ENCODE data around the gene LRRIQ1.

The LRRIQ1 gene

DNA sequence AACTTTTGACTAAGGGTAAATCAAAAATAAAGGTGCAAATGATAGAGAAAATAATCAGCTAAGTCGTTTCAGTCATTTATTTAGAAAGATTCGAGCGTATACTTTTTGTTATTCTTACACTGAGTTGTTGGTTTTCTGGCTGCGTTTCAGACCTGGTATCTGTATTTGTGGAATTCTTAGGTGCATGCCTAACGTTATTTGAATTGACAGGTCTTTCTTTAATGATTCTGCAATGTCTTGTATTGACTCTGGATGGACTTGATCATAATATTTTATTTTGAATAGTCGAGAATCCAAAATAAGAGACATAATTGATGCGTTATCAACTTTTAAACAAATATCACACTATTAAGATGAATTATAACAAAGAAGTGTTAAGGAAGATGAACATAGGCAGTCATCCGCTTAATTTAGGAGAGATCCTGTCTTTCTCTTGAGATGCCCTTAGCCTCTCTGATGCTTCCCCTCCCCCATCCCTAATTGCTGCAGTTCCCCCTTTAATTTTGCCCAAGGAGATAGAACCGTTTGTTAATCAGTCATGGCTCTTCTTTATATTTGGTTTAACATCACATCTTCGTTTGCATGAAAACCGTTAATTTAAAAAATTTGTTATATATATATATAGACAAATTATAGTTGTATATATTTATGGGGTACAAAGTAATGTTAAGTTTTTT lies 245.6 kb downstream of the LRRIQ1 start:
- DNase-seq: no peak

DNA sequence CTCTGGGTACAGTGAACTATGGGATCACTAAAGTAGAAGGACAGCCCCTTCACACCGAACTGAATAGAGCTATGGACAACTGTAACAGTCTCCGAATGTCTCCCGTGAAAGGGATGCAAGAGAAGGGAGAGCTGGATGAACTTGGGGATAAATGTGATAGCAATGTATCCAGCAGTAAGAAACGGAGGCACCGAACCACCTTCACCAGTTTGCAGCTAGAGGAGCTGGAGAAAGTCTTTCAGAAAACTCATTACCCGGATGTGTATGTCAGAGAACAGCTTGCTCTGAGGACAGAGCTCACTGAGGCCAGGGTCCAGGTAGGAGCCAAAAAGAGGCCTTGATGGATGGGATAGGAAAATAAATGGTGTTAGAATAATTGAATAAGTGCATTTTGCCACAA lies 247.4 kb downstream of the LRRIQ1 start:
- no peak for DNase-seq
